K562 (cell line): ENCODE results near the gene CCDC187.

Source experiments
- BRF1 ChIP-seq: IDR thresholded peaks from 3 replicates; pipeline ENCODE4 v1.6.1; 2011; ENCODE audit warnings: borderline replicate concordance, mild to moderate bottlenecking; ENCODE audit not compliant: insufficient read length; ENCODE audit errors: extremely low read depth
- RAD51 ChIP-seq: fragments of 450-650 bp; IDR thresholded peaks from 2 replicates; pipeline ENCODE4 v1.7.1; 2016; ENCODE audit warnings: low read depth, mild to moderate bottlenecking, borderline replicate concordance
- TF ChIP-seq, protein P1 (sequence below): fragments of 250-450 bp; sonication (Bioruptor Pico); IDR thresholded peaks from 2 replicates; pipeline ENCODE4 v1.5.0; 2021; ENCODE audit warnings: mild to moderate bottlenecking, moderate library complexity
- TF ChIP-seq, protein P2 (sequence below), 3 experiments: IDR thresholded peaks in 2 of 3; conservative IDR thresholded peaks in 1 of 3; 2 replicates each; pipeline ENCODE4 v1.5.1; 2011 to 2012; ENCODE audit warnings: low read length in 3 of 3, mild to moderate bottlenecking in 3 of 3, control low read depth in 2 of 3, improper control_type of control experiment in 1 of 3, inconsistent platforms in 1 of 3, low read depth in 1 of 3, mixed read lengths in 1 of 3, moderate library complexity in 1 of 3; ENCODE audit not compliant: insufficient read depth in 2 of 3

DNA sequence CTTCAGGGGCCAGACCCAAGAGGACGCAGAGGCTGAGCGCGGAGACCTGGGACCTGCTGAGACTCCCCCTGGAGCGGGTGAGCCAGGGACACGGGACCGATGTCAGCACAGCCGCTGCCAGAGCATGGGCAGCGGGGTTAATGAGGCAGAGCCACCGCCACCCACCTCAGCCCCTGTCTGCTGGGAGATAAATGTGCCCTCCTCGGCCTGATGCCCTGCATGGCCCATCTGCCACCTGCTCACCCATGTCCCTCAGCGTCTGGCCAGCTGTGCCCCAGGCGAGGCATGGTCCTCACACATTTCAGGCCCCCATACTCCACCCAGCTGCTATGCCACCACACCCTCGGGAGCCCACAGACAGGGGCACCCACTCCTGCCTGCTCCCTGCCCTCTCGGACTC lies 44.8 kb upstream of the CCDC187 start:
- no peak for TF ChIP-seq BRF1
- no peak for TF ChIP-seq RAD51
- TF ChIP-seq, protein P1, sequence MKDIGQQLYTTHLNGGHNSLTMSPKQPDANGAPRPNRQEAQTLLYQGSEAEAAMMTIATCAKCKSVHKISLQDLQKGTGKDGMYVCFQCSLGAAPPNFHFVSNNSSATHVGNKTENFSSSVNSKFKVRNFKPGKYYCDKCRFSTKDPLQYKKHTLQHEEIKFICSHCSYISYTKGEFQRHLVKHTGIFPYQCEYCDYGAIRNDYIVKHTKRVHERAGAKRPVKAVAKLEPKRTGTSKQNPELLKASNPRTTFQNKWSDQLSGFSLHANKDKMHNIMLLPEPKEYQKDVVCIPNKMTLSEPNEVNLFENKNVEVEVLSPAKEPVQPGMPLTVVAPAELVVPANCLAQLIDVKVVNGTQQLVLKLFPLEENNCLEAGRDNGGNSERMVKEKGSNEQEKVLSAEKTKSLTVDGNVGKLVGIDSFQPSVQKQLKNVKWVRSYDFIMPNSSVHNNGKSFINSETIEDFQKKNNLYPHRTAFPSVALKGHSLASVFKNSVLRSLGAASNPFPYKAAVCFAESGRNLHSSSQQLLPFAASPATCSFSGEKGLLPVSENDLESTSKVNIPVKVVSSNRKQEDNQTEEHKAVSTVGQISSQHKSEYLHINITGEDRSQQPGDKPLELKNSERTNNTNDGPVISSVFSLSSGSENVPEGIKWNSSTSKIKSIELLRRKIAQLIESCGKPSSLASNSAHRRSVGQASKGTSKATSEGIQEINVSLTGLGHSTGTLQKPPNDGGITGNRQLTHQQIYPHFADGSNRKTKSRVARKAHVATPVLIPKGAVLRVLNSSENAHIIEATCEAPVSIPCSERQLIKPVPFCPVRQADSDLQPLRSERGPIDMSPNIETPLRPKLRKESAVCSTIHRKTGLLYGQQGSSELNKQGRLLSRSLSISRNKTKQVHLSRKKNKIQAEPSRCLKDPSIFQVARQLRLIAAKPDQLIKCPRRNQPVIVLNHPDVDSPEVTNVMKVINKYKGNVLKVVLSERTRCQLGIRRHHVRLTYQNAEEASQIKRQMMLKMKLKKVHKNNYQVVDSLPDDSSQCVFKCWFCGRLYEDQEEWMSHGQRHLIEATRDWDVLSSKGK (CRISPR knock-in tag), result no peak
- TF ChIP-seq, protein P2, sequence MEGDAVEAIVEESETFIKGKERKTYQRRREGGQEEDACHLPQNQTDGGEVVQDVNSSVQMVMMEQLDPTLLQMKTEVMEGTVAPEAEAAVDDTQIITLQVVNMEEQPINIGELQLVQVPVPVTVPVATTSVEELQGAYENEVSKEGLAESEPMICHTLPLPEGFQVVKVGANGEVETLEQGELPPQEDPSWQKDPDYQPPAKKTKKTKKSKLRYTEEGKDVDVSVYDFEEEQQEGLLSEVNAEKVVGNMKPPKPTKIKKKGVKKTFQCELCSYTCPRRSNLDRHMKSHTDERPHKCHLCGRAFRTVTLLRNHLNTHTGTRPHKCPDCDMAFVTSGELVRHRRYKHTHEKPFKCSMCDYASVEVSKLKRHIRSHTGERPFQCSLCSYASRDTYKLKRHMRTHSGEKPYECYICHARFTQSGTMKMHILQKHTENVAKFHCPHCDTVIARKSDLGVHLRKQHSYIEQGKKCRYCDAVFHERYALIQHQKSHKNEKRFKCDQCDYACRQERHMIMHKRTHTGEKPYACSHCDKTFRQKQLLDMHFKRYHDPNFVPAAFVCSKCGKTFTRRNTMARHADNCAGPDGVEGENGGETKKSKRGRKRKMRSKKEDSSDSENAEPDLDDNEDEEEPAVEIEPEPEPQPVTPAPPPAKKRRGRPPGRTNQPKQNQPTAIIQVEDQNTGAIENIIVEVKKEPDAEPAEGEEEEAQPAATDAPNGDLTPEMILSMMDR (IDR thresholded peaks at IDR 0.05 in 2 of 3, conservative IDR thresholded peaks at IDR 0.05 in 1 of 3; ENCODE audit: insufficient read depth in 2 of 3, low read depth in 1 of 3, low read length in 3 of 3), result no peak
